ENCODE data around the gene PLA2G2D.

Gene PLA2G2D

DNA sequence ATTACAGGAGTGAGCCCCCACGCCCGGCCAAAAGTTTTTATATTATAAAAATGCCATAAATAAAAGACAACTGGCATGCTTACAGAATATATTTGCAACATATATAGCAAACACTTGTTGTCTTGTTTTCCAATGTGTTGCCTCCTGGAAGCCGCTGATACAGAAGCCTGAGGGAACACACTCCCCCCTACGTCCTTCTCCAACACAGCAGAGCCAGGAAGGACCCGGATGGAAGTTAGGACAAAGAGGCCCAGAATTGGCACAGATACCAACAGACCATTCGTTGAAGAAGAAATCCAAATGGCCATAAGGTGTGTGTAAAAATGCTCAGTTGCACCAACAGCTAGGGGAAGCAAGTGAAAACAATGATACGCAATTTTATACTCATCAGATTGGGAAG, 50.6 kb downstream of the PLA2G2D start:
- no peak for DNase-seq (ENCODE audit: low read depth in 1 of 2, low spot score in 1 of 2)

GRCh38 chr1:20063861-20064292, 55.5 kb downstream of the PLA2G2D start:
- no peak for DNase-seq (ENCODE audit: low read depth in 1 of 2, low spot score in 1 of 2)
